Stimulated activated CD4-positive, alpha-beta T cell treated with anti-CD3 and anti-CD28 coated beads, Interleukin-12 subunit alpha, Interleukin-12 subunit beta, amount 100 ng/mL, for 24 hours (primary cell): ENCODE results near the gene SLC25A38.
"Not testable (repeated sequence)": the region's sequence is repeated elsewhere in the genome, so short reads cannot be mapped to it uniquely, and the experiment has no call there.

ENCODE experiments used
- DNase-seq, 2 experiments: peaks; one replicate each; pipeline ENCODE4 v3.0.0-alpha.2; 2020; ENCODE audit warnings: low read depth in 2 of 2

Gene SLC25A38

GRCh38 chr3:39383045-39383880 is at the start of gene SLC25A38:
Gene SLC25A38 (plus strand): TSS chr3:39383370. CDS start chr3:39383725, 355 bp downstream.
- DNase-seq, result peak; percentile 62 to 72

- no peak for DNase-seq
These were observed 49.6 kb upstream of the SLC25A38 start for GRCh38 chr3:39333607-39334006.

- DNase-seq, result no peak
These were observed 49.0 kb upstream of the SLC25A38 start for GRCh38 chr3:39334205-39334604.

GRCh38 chr3:39338201-39338600 is 45.0 kb upstream of the SLC25A38 start:
- no peak for DNase-seq

GRCh38 chr3:39339086-39339485 is 44.1 kb upstream of the SLC25A38 start:
- DNase-seq, result no peak

GRCh38 chr3:39343076-39343717 is 40.0 kb upstream of the SLC25A38 start:
- DNase-seq, result no peak

- DNase-seq, result no peak
These were observed 39.4 kb upstream of the SLC25A38 start for GRCh38 chr3:39343760-39344159.

GRCh38 chr3:39344746-39345344 is 38.3 kb upstream of the SLC25A38 start:
- no peak for DNase-seq

- DNase-seq, result no peak
These were observed 36.2 kb upstream of the SLC25A38 start for GRCh38 chr3:39346785-39347585.

- DNase-seq, result no peak
These were observed 35.6 kb upstream of the SLC25A38 start for GRCh38 chr3:39347586-39347876.

GRCh38 chr3:39349080-39349479 is 34.1 kb upstream of the SLC25A38 start:
- no peak for DNase-seq

GRCh38 chr3:39350714-39351113 is 32.5 kb upstream of the SLC25A38 start:
- no peak for DNase-seq

GRCh38 chr3:39351134-39351533 is 32.0 kb upstream of the SLC25A38 start:
- DNase-seq, result not testable (repeated sequence)

GRCh38 chr3:39353168-39353927 is 29.8 kb upstream of the SLC25A38 start:
- not testable (repeated sequence) for DNase-seq

- DNase-seq, result no peak
These were observed 24.8 kb upstream of the SLC25A38 start for GRCh38 chr3:39358333-39358732.

GRCh38 chr3:39361252-39361927 is 21.8 kb upstream of the SLC25A38 start:
- no peak for DNase-seq

GRCh38 chr3:39362192-39362591 is 21.0 kb upstream of the SLC25A38 start:
- no peak for DNase-seq

GRCh38 chr3:39362812-39363211 is 20.4 kb upstream of the SLC25A38 start:
- DNase-seq, result no peak

GRCh38 chr3:39370450-39370849 is 12.7 kb upstream of the SLC25A38 start:
- not testable (repeated sequence) for DNase-seq

- no peak for DNase-seq
These were observed 10.3 kb upstream of the SLC25A38 start for GRCh38 chr3:39372833-39373232.
